DOHH2 (cell line): ENCODE results near the gene APEH.

ENCODE experiments used
- H3F3A ChIP-seq: fragments of 200-600 bp; sonication (generic), shearing (Covaris generic); 2 replicates; pipeline ENCODE4 v1.6.0; 2016; ENCODE audit warnings: antibody characterized with exemption, mild to moderate bottlenecking; ENCODE audit not compliant: control insufficient read depth, insufficient read depth
- H3K27ac ChIP-seq: fragments of 200-600 bp; sonication (generic); 2 replicates; pipeline ENCODE4 v1.5.1; 2014; ENCODE audit warnings: low read depth, mild to moderate bottlenecking, low read length, moderate library complexity
- H3K27me3 ChIP-seq: fragments of 200-600 bp; sonication (generic); 2 replicates; pipeline ENCODE4 v1.6.1; 2014; ENCODE audit warnings: mild to moderate bottlenecking, low read length, mixed read lengths; ENCODE audit not compliant: control insufficient read depth
- H3K36me3 ChIP-seq: fragments of 200-600 bp; sonication (generic); 2 replicates; pipeline ENCODE4 v1.6.1; 2014; ENCODE audit warnings: mild to moderate bottlenecking, low read length, moderate library complexity, mixed read lengths; ENCODE audit not compliant: control insufficient read depth
- H3K4me1 ChIP-seq: fragments of 200-600 bp; sonication (generic); 2 replicates; pipeline ENCODE4 v1.6.1; 2014; ENCODE audit warnings: mild to moderate bottlenecking, low read length, mixed read lengths; ENCODE audit not compliant: control insufficient read depth
- H3K4me2 ChIP-seq: fragments of 200-600 bp; sonication (generic); 2 replicates; pipeline ENCODE4 v1.6.0; 2014; ENCODE audit warnings: mild to moderate bottlenecking, low read length, moderate library complexity
- H3K4me3 ChIP-seq: fragments of 200-600 bp; sonication (generic); 2 replicates; pipeline ENCODE4 v1.5.1; 2014; ENCODE audit warnings: mild to moderate bottlenecking, low read length, mixed read lengths
- H3K79me2 ChIP-seq: fragments of 200-600 bp; sonication (generic); 2 replicates; pipeline ENCODE4 v1.6.1; 2014; ENCODE audit warnings: mild to moderate bottlenecking, low read length, mixed read lengths; ENCODE audit not compliant: control insufficient read depth
- H3K9me2 ChIP-seq: fragments of 200-600 bp; sonication (generic); replicated peaks from 2 replicates; pipeline ENCODE4 v1.6.1; 2014; ENCODE audit warnings: mild to moderate bottlenecking, low read length, mixed read lengths; ENCODE audit not compliant: control insufficient read depth
- H3K9me3 ChIP-seq: fragments of 200-600 bp; sonication (generic); 2 replicates; pipeline ENCODE4 v1.6.1; 2014; ENCODE audit warnings: antibody characterized with exemption, low read length, mixed read lengths; ENCODE audit not compliant: control insufficient read depth, insufficient read depth
- H4K20me1 ChIP-seq: fragments of 200-600 bp; sonication (generic); 2 replicates; pipeline ENCODE4 v1.6.0; 2014; ENCODE audit warnings: low read depth, mild to moderate bottlenecking, antibody characterized with exemption, low read length, moderate library complexity; ENCODE audit not compliant: control insufficient read depth, insufficient read depth
- EZH2phosphoT487 ChIP-seq: fragments of 200-600 bp; sonication (generic); IDR thresholded peaks from 2 replicates; pipeline ENCODE4 v1.6.1; 2017; ENCODE audit warnings: borderline replicate concordance, mild to moderate bottlenecking, antibody characterized with exemption, low read length, moderate library complexity, mixed read lengths
- TF ChIP-seq, protein P1 (sequence below): fragments of 200-600 bp; sonication (generic); IDR thresholded peaks from one replicate; pipeline ENCODE4 v1.5.1; 2014; ENCODE audit warnings: antibody characterized with exemption, mild to moderate bottlenecking, low read depth, low read length; ENCODE audit not compliant: poor library complexity, severe bottlenecking

Gene APEH

GRCh38 chr3:49644684-49645083 lies 29.5 kb upstream of the APEH start:
- Histone ChIP-seq H3K36me3 (no peaks in the 10 kb centered on the region), H3K9me2 (no peaks in the 10 kb centered on the region), H3K4me3 (no peak overlapping the region), H3K4me2 (no peak overlapping the region), H3K79me2 (no peaks in the 10 kb centered on the region), H3F3A (no peaks in the 10 kb centered on the region), H3K9me3 (no peaks in the 10 kb centered on the region), H3K27ac (no peak overlapping the region), H3K27me3 (peaks cover 5% of the 10 kb centered on the region; the same call in 1 of the 2 replicates), H4K20me1 (no peaks in the 10 kb centered on the region), H3K4me1 (peaks cover 5% of the 10 kb centered on the region; the same call in 1 of the 2 replicates)
- TF ChIP-seq EZH2phosphoT487, result no peak
- TF ChIP-seq, protein P1, sequence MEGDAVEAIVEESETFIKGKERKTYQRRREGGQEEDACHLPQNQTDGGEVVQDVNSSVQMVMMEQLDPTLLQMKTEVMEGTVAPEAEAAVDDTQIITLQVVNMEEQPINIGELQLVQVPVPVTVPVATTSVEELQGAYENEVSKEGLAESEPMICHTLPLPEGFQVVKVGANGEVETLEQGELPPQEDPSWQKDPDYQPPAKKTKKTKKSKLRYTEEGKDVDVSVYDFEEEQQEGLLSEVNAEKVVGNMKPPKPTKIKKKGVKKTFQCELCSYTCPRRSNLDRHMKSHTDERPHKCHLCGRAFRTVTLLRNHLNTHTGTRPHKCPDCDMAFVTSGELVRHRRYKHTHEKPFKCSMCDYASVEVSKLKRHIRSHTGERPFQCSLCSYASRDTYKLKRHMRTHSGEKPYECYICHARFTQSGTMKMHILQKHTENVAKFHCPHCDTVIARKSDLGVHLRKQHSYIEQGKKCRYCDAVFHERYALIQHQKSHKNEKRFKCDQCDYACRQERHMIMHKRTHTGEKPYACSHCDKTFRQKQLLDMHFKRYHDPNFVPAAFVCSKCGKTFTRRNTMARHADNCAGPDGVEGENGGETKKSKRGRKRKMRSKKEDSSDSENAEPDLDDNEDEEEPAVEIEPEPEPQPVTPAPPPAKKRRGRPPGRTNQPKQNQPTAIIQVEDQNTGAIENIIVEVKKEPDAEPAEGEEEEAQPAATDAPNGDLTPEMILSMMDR, result no peak

- Histone ChIP-seq H4K20me1 (no peaks in the 10 kb centered on the region), H3K9me3 (no peaks in the 10 kb centered on the region), H3K27me3 (0 out of 2 replicates have a peak, but pooled peaks cover 2% of the 10 kb centered on the region), H3K36me3 (no peaks in the 10 kb centered on the region), H3K27ac (no peak overlapping the region), H3K4me3 (no peak overlapping the region), H3K4me1 (peaks cover 5% of the 10 kb centered on the region; the same call in 1 of the 2 replicates), H3K4me2 (no peak overlapping the region), H3F3A (no peaks in the 10 kb centered on the region), H3K9me2 (no peaks in the 10 kb centered on the region), H3K79me2 (no peaks in the 10 kb centered on the region)
- no peak for TF ChIP-seq EZH2phosphoT487
- TF ChIP-seq, protein P1, result no peak
Observed at GRCh38 chr3:49646236-49646635, 27.9 kb upstream of the APEH start.

DNA sequence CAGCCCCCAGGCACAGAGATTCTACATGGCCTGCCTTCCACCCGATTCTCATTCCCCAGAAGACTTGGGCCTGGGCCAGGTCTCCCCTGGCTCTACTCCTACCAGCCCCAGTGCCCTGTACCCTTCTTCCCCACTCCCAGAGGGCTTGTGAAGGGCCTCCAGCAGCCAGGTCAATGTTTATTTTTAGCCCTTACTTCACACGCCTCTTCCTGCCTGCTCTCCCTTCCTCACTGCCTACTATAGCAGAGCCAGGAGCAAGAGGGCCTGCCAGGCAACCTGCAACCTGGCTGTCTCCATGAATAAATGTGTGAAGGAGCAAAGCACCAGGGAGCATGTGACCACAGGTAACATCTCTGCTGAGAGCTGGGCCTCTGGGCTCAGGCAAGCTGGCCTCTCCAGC lies 26.4 kb upstream of the APEH start:
- H3K27ac ChIP-seq, result no peak overlapping the region
- peaks cover 5% of the 10 kb centered on the region; the same call in 1 of the 2 replicates for H3K4me1 ChIP-seq
- H4K20me1 ChIP-seq, result no peaks in the 10 kb centered on the region
- TF ChIP-seq, protein P1, result no peak
- H3K36me3 ChIP-seq, result no peaks in the 10 kb centered on the region
- no peaks in the 10 kb centered on the region for H3K79me2 ChIP-seq
- no peaks in the 10 kb centered on the region for H3K9me3 ChIP-seq
- no peaks in the 10 kb centered on the region for H3F3A ChIP-seq
- H3K4me2 ChIP-seq, result no peak overlapping the region
- H3K27me3 ChIP-seq, result 0 out of 2 replicates have a peak, but pooled peaks cover 2% of the 10 kb centered on the region
- H3K4me3 ChIP-seq, result no peak overlapping the region
- no peaks in the 10 kb centered on the region for H3K9me2 ChIP-seq
